ENCODE data around the gene EPHA10.
"Not testable (repeated sequence)": the region's sequence is repeated elsewhere in the genome, so short reads cannot be mapped to it uniquely, and the experiment has no call there.

- TF ChIP-seq CTCF (IDR thresholded peaks at IDR 0.05; ENCODE audit: low read depth, low read length, missing input control); ZBTB33 (IDR thresholded peaks at IDR 0.05); HNF4A (conservative IDR thresholded peaks at IDR 0.05); MAX (IDR thresholded peaks at IDR 0.05); JUND (IDR thresholded peaks at IDR 0.05); TAF1 (conservative IDR thresholded peaks at IDR 0.05); RAD21 (IDR thresholded peaks at IDR 0.05); YY1 (IDR thresholded peaks at IDR 0.05): not testable (repeated sequence)
Observed at GRCh38 chr1:37687764-37688163, 77.2 kb downstream of the EPHA10 start.

Data from liver (tissue), 3 donors.